ENCODE measurements around the gene TMEM72. TPM values are rescaled to one million over a fixed set of nuclear protein-coding genes. Genes with fewer than 3 reads are reported as not detected.

TMEM72 gene
- total and polyA plus RNA-seq, 2 of the 13 experiments (the other 11 are each of a cell fraction or from before 2014, with no cell fraction given): 0.04 TPM; not detected in 1

DNA sequence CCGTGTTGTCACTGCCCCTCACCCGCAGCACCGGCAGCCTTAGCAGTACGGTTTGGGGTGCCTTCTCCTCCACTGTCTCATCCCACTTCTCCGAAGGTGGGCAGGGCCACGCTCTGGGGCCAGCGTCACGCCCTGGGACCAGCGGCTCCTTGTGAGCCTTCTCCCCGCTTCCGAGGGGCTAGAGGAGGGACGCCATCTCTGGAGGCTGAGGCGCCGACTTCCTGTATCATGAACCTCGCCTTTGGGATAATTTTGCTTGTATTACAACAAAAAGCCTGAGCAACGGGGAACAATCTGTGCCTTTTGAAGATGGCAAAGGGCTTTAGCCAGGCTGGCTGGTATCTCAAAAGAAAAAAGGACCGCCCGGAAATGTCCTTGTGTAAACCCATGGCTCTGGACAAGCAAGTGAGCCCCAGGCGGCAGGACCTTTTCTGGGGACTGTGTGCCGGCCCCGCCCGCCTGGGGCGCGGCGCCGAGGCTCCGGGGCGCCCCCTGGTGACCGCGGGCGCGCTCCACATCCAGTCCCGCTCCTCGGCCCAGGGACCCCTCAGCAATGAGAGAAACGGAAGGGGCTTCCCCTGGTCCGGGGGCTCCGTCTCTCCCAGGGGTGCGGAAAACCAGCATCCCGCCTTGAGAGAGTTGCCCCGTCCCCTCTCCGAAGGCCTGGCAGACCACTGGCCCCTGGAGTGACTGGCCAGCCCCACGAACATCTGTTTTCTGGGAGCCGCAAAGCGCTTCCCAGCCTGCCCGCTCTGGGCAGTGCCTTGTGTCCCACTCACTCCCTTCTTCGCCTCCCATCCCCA lies 63.7 kb downstream of the TMEM72 start (continued):
- TF ChIP-seq, protein P1, sequence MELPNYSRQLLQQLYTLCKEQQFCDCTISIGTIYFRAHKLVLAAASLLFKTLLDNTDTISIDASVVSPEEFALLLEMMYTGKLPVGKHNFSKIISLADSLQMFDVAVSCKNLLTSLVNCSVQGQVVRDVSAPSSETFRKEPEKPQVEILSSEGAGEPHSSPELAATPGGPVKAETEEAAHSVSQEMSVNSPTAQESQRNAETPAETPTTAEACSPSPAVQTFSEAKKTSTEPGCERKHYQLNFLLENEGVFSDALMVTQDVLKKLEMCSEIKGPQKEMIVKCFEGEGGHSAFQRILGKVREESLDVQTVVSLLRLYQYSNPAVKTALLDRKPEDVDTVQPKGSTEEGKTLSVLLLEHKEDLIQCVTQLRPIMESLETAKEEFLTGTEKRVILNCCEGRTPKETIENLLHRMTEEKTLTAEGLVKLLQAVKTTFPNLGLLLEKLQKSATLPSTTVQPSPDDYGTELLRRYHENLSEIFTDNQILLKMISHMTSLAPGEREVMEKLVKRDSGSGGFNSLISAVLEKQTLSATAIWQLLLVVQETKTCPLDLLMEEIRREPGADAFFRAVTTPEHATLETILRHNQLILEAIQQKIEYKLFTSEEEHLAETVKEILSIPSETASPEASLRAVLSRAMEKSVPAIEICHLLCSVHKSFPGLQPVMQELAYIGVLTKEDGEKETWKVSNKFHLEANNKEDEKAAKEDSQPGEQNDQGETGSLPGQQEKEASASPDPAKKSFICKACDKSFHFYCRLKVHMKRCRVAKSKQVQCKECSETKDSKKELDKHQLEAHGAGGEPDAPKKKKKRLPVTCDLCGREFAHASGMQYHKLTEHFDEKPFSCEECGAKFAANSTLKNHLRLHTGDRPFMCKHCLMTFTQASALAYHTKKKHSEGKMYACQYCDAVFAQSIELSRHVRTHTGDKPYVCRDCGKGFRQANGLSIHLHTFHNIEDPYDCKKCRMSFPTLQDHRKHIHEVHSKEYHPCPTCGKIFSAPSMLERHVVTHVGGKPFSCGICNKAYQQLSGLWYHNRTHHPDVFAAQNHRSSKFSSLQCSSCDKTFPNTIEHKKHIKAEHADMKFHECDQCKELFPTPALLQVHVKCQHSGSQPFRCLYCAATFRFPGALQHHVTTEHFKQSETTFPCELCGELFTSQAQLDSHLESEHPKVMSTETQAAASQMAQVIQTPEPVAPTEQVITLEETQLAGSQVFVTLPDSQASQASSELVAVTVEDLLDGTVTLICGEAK (IDR thresholded peaks at IDR 0.05): no peak
- TF ChIP-seq, protein P1 (CRISPR knock-in tag; IDR thresholded peaks at IDR 0.05): peak; percentile 59
- TF ChIP-seq KDM3A (CRISPR knock-in tag; IDR thresholded peaks at IDR 0.05; ENCODE audit: low read depth): peak; percentile 55; the same call in 1 of the 2 replicates
- TF ChIP-seq SNAPC4 (CRISPR knock-in tag; IDR thresholded peaks at IDR 0.05): 0 out of 2 replicates have a peak, but pooled peaks have one; percentile 11
- TF ChIP-seq SP5 (CRISPR knock-in tag; IDR thresholded peaks at IDR 0.05; ENCODE audit: borderline replicate concordance, low read depth): 0 out of 2 replicates have a peak, but pooled peaks have one; percentile 24
- peak; percentile 77 for TF ChIP-seq RBM39 (IDR thresholded peaks at IDR 0.05; ENCODE audit: low read depth, low read length, poor library complexity, severe bottlenecking)
- no peak for TF ChIP-seq ZNF788 (CRISPR knock-in tag; IDR thresholded peaks at IDR 0.05; ENCODE audit: borderline replicate concordance)
- TF ChIP-seq SOX13 (IDR thresholded peaks at IDR 0.05): 0 out of 2 replicates have a peak, but pooled peaks have one; percentile 17
- TF ChIP-seq SOX13 (CRISPR knock-in tag; conservative IDR thresholded peaks at IDR 0.05 in 1 of 2, IDR thresholded peaks at IDR 0.05 in 1 of 2): 0 out of 4 replicates have a peak, but pooled peaks of 1 of the 2 experiments have one; percentile 9
